Ovary (tissue), 3 donors: ENCODE measurements around the gene KRT86.

Source experiments
- CTCF ChIP-seq, 3 donors: fragments of 450-650 bp in 2 of 3; fragments of 200-600 bp in 1 of 3; IDR thresholded peaks; one replicate each; pipeline versions ENCODE4 v1.5.1 to v1.8.0; 2016 to 2022; ENCODE audit warnings: antibody characterized with exemption in 3 of 3, mild to moderate bottlenecking in 1 of 3
- POLR2A ChIP-seq: fragments of 450-650 bp; IDR thresholded peaks from one replicate; pipeline ENCODE4 v1.6.1; 2017; ENCODE audit warnings: antibody characterized with exemption, mild to moderate bottlenecking, moderate library complexity
- donor health status: DM: no; HTN: no; CAD: no.

- TF ChIP-seq CTCF (IDR thresholded peaks at IDR 0.05) (no peak), POLR2A (no peak)
Measured at GRCh38 chr12:52245259-52245961, 29.0 kb upstream of the KRT86 start.
